ENCODE results near the gene EN2.

GRCh38 chr7:155491812-155492211 lies 33.9 kb downstream of the EN2 start:
- TF ChIP-seq CTCF (IDR thresholded peaks at IDR 0.05) (no peak), POLR2A (IDR thresholded peaks at IDR 0.05) (no peak)

All from adrenal gland (tissue), 5 donors.